ENCODE data around the gene OPA1.

DNA sequence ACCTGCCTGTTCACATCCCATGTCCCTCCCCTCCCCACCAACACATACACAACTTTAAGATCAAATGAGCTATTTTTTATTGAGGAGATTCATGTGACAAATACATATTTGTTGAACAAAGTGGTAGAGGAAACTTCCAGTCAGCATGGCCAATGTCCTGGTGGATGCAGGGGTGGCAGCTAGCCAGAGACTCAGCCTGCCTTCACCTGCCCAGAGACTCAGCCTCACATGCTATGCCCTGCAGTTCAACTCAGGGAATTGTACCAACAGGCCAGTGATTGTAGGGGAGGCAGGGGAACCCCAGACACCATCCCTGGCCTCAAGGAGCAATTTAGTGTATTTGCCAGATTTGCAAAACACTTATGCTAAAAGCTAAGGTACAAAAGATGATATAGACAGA is 136.6 kb downstream of the OPA1 start:
- TF ChIP-seq, protein P1, sequence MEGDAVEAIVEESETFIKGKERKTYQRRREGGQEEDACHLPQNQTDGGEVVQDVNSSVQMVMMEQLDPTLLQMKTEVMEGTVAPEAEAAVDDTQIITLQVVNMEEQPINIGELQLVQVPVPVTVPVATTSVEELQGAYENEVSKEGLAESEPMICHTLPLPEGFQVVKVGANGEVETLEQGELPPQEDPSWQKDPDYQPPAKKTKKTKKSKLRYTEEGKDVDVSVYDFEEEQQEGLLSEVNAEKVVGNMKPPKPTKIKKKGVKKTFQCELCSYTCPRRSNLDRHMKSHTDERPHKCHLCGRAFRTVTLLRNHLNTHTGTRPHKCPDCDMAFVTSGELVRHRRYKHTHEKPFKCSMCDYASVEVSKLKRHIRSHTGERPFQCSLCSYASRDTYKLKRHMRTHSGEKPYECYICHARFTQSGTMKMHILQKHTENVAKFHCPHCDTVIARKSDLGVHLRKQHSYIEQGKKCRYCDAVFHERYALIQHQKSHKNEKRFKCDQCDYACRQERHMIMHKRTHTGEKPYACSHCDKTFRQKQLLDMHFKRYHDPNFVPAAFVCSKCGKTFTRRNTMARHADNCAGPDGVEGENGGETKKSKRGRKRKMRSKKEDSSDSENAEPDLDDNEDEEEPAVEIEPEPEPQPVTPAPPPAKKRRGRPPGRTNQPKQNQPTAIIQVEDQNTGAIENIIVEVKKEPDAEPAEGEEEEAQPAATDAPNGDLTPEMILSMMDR (conservative IDR thresholded peaks at IDR 0.05; ENCODE audit: low read depth, low read length): no peak
- TF ChIP-seq SMC3 (IDR thresholded peaks at IDR 0.05; ENCODE audit: low read depth, low read length): no peak
- no peak for TF ChIP-seq RCOR1 (IDR thresholded peaks at IDR 0.05; ENCODE audit: insufficient replicate concordance, low read length)
- no peak for TF ChIP-seq RAD21 (IDR thresholded peaks at IDR 0.05; ENCODE audit: low read length)
- no peak for TF ChIP-seq MAZ (IDR thresholded peaks at IDR 0.05; ENCODE audit: borderline replicate concordance, low read depth, low read length)
- TF ChIP-seq ELK1 (IDR thresholded peaks at IDR 0.05; ENCODE audit: borderline replicate concordance, low read depth, low read length): no peak
- no peak for TF ChIP-seq RFX5 (IDR thresholded peaks at IDR 0.05; ENCODE audit: low read depth, low read length)
- no peak for TF ChIP-seq BHLHE40 (IDR thresholded peaks at IDR 0.05; ENCODE audit: low read depth, low read length)
- no peak for TF ChIP-seq MXI1 (IDR thresholded peaks at IDR 0.05; ENCODE audit: borderline replicate concordance, low read depth, low read length)
- no peak for TF ChIP-seq POLR2A (IDR thresholded peaks at IDR 0.05; ENCODE audit: low read depth, low read length)
- no peak for TF ChIP-seq NFE2L2 (IDR thresholded peaks at IDR 0.05; ENCODE audit: low read depth, low read length)
- no peak for TF ChIP-seq CHD1 (IDR thresholded peaks at IDR 0.05; ENCODE audit: low read depth, low read length)
- no peak for TF ChIP-seq CEBPB (IDR thresholded peaks at IDR 0.05; ENCODE audit: low read depth, low read length)
